GM19328 (cell line): ENCODE measurements around the gene DOCK11.
A peak's percentile ranks its signal among the peaks of the same experiment; 100 is the strongest.

Experiments used
- ATAC-seq: cut with Tn5 transposase; IDR thresholded peaks from one replicate; pipeline ENCODE4 v1.9.1; 2021; ENCODE audit warnings: mild to moderate bottlenecking, moderate library complexity; ENCODE audit not compliant: unreplicated experiment

Gene DOCK11

GRCh38 chrX:118528071-118528737 lies 32.6 kb downstream of the DOCK11 start:
- ATAC-seq, result peak; percentile 66

GRCh38 chrX:118530219-118530911 lies 34.8 kb downstream of the DOCK11 start:
- ATAC-seq, result no peak

DNA sequence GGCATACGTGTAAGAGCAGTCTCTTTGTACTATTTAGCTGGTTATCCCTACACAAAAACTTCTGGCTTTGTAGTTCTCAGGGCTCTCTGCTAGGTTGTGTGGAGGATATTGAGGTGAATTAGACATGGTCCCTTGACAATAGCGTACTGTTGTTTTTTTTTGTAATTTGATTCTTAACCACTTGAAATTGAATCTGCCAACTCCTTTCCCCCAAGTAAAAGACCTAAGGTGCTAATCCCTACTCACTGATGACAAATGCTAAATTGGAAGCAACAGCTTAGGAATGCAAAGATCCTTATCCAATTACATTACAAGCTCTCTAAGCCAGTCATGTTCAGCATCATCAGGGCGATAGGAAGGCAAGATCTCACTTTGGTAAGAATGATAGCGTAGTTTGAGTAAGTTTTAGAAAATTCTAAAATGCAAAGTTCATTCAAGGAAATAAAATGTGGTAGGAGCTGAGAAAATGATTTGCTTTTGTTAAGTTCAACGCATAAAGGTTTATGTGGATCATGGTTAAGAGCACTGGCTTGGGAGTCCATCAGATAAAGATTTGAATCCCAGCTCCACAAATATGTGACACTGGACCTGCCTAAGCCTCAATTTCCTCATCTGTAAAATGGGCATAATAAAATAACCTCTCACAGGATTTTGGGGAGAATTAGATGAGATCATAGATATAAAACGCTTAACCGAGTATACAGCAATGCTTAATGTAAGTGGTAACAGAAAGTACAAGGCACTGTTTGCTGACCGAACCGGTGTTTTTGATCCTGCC lies 39.3 kb downstream of the DOCK11 start:
- no peak for ATAC-seq

- peak; percentile 52 for ATAC-seq
Observed at GRCh38 chrX:118536204-118536603, 40.6 kb downstream of the DOCK11 start.

DNA sequence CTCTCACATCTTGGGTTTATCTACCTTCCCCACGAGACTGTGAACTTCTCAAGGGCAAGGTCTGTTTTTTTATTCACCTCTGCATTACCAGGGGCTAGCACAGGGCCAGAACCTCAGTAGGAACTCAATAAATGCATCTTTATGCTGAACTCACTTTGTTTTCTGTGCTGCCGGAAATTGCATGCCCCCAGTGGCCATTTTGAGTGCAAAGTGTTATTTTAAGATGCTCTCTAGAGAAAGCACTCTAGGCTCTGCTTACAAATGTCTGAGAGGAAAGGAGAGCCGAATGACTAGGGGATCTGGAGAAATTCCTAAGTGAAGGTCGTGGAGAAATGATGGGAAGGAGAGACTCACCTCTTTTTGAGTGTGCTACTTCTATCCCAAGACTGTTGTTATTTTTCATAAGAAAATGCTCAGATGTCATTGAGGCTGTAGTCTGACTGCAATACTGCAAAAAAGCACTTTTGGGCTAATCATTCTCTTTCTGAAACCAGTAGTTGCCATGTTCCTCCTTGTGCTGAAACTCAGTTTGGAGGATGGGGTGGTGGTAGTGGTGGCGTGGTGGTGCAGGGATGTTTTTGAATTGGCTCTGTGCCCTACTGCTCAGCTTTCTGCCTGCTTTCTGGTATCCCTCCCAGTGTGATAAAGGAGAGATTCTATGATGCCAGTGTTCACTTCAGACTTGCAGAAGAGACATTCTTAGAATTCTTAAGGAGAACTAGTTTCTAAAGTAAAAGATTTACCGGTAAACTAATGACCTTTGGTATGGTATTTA lies 41.3 kb downstream of the DOCK11 start:
- ATAC-seq, result peak; percentile 53

- ATAC-seq, result no peak
Observed at GRCh38 chrX:118538386-118538785, 42.8 kb downstream of the DOCK11 start.

- no peak for ATAC-seq
Observed at GRCh38 chrX:118540342-118540741, 44.7 kb downstream of the DOCK11 start.

GRCh38 chrX:118541482-118541881 lies 45.9 kb downstream of the DOCK11 start:
- no peak for ATAC-seq

- no peak for ATAC-seq
Observed at GRCh38 chrX:118545510-118545909, 49.9 kb downstream of the DOCK11 start.

DNA sequence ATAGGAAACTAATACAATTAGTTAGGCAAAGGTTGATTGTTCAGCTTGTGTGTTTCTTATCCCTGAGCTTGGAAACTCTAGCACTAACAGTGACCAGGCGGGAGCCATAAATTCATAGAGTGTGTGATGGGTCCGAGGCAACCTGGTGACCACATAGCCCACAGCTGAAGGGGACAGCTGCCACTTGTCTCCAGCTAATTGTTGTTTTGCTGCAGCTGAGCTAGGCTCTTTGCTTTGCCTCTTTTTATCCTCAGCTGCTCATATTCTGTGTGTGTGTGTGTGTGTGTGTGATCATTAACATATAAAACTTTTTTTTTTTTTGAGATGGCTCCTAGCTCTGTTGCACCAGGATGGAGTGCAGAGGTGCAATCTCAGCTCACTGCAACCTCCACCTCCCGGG lies 53.2 kb downstream of the DOCK11 start:
- ATAC-seq, result no peak

GRCh38 chrX:118550792-118551191 lies 55.2 kb downstream of the DOCK11 start:
- no peak for ATAC-seq

- ATAC-seq, result no peak
Observed at GRCh38 chrX:118551426-118551825, 55.8 kb downstream of the DOCK11 start.

DNA sequence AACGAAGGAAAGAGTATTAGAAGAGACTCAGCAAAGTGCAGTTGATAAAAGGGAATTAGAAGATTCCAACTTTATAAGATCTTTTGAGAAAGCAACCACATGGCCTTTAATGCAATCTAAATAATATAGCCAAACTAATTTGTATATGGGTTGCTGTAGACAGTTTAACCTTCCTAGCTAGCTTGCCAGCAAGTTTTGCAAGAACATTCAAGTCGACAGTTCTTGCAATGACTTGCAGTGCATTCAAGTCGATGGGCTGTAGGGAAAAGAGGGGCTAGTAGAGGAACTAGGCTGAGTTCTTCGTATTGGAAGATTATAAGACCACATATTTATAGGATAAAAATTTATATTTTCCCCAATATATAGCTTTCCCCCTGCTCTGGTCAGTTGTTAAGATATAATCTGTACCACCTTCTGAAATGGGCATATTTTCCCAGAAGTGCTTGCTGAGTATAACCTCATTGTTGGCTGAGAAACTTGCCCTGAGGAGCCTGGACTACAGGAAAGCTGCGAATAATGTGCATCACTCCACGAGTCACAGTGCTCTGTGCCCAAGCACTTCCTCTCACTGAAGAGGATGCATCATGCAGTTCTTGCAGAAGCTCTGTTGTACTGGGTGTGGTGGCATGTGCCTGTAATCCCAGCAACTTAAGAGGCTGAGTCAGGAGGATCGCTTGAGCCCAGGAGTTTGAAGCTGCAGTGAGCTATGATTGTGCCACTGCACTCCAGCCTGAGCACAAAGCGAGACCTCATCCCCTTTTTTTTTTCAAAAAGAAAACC lies 56.7 kb downstream of the DOCK11 start:
- ATAC-seq, result no peak

- no peak for ATAC-seq
Observed at GRCh38 chrX:118553042-118553710, 57.6 kb downstream of the DOCK11 start.

- no peak for ATAC-seq
Observed at GRCh38 chrX:118554511-118554910, 58.9 kb downstream of the DOCK11 start.

- no peak for ATAC-seq
Observed at GRCh38 chrX:118558926-118559325, 63.3 kb downstream of the DOCK11 start.

DNA sequence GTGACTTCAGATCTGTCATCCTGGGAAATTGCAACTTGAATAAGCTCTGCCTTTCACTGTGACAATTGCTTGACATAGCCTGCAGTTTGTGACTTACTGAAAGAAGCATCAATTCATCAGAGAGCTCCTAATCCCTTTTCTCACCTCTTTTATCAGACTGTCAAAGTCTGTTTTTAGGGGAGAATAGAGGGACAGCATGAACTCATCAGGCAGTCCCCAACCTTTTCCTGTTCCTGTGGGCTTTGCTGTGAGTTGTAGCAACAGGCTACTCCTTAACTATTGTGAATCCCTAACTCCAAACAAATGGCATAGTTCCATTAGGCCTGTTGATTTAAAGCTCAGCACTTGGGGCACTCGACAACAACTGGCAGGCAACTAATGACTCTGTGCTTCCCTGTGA lies 64.9 kb downstream of the DOCK11 start:
- ATAC-seq, result no peak

DNA sequence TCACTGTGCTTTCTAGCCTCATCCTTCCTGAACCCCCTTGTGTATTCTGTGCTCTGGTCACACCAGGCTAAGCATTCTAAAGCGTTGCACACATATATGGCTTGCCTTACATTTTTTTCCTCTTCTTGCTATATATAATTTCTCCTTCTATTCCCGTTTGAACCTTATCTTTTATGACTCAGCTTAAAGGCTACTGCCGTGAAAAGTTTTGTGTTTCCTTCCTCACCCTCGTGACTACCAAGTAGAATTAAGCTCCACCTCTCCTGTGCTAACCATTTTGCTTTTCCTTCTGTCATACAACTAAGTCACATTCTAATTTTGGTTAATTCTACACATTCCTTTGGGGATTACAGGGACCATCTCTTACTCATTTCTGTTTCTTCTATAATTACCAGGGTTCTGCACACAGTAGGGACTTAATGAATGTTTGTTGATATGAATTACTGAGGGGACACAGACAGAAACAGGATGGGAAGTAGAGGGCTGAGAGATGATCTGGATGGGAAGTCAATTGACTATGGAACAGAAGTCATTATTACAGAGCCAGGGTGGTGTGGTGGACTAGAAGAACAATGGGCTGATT lies 67.1 kb downstream of the DOCK11 start:
- no peak for ATAC-seq

GRCh38 chrX:118564498-118564897 lies 68.9 kb downstream of the DOCK11 start:
- no peak for ATAC-seq
